Kidney glomerular epithelial cell (primary cell): Measurements from ENCODE around the gene SORBS1.

ENCODE experiments used
- DNase-seq: peaks from one replicate; lab custom pipeline; 2025; lab: John Stamatoyannopoulos, UW

The SORBS1 gene

GRCh38 chr10:95459446-95460045, 101.6 kb downstream of the SORBS1 start:
- DNase-seq: no peak

GRCh38 chr10:95458871-95459270, 102.3 kb downstream of the SORBS1 start:
- no peak for DNase-seq

GRCh38 chr10:95458014-95458413, 103.2 kb downstream of the SORBS1 start:
- no peak for DNase-seq

- DNase-seq: peak; percentile 45
Measured at GRCh38 chr10:95457319-95457886, 103.8 kb downstream of the SORBS1 start.

- DNase-seq: no peak
Measured at GRCh38 chr10:95456516-95456915, 104.7 kb downstream of the SORBS1 start.

GRCh38 chr10:95454940-95455339, 106.2 kb downstream of the SORBS1 start:
- no peak for DNase-seq

- no peak for DNase-seq
Measured at GRCh38 chr10:95454356-95454755, 106.8 kb downstream of the SORBS1 start.

GRCh38 chr10:95451568-95452524, 109.3 kb downstream of the SORBS1 start:
- DNase-seq: no peak

- DNase-seq: no peak
Measured at GRCh38 chr10:95451150-95451549, 110.0 kb downstream of the SORBS1 start.

GRCh38 chr10:95450188-95450587, 111.0 kb downstream of the SORBS1 start:
- no peak for DNase-seq

GRCh38 chr10:95447685-95448084, 113.5 kb downstream of the SORBS1 start:
- no peak for DNase-seq

GRCh38 chr10:95445837-95446486, 115.2 kb downstream of the SORBS1 start:
- DNase-seq: peak; percentile 66

GRCh38 chr10:95445223-95445836, 115.8 kb downstream of the SORBS1 start:
- peak; percentile 41 for DNase-seq

- DNase-seq: no peak
Measured at GRCh38 chr10:95444792-95445191, 116.4 kb downstream of the SORBS1 start.

GRCh38 chr10:95443636-95444035, 117.5 kb downstream of the SORBS1 start:
- DNase-seq: no peak

- no peak for DNase-seq
Measured at GRCh38 chr10:95442341-95442740, 118.8 kb downstream of the SORBS1 start.

GRCh38 chr10:95441547-95441923, 119.6 kb downstream of the SORBS1 start:
- no peak for DNase-seq

- DNase-seq: peak; percentile 15
Measured at GRCh38 chr10:95440756-95441546, 120.2 kb downstream of the SORBS1 start.

- no peak for DNase-seq
Measured at GRCh38 chr10:95440038-95440725, 121.0 kb downstream of the SORBS1 start.

GRCh38 chr10:95438781-95439180, 122.4 kb downstream of the SORBS1 start:
- DNase-seq: no peak

- no peak for DNase-seq
Measured at GRCh38 chr10:95437669-95438068, 123.5 kb downstream of the SORBS1 start.
